H1 (cell line): ENCODE results near the gene UNC50. TPM values are rescaled to one million over a fixed set of nuclear protein-coding genes. Genes with fewer than 3 reads are reported as not detected.

ENCODE experiments used
- CTCF ChIA-PET: fragments of 300-600 bp; sonication (Branson Sonifier 250); formaldehyde crosslinking; loops from one replicate; lab custom pipeline; 2021; ENCODE audit not compliant: partially characterized antibody; lab: Charles Lee
- POLR2A ChIA-PET: fragments of 300-600 bp; sonication (Branson Sonifier 250); formaldehyde crosslinking; loops from one replicate; lab custom pipeline; 2021; ENCODE audit warnings: inconsistent platforms; ENCODE audit not compliant: partially characterized antibody; lab: Charles Lee
- DNase-seq, 2 experiments: peaks; one replicate each; pipeline versions ENCODE4 v3.0.0 to v3.0.0-alpha.2; 2010 to 2022; ENCODE audit warnings: low spot score in 2 of 2, low read depth in 1 of 2, mixed read lengths in 1 of 2
- FAIRE-seq: peaks from 2 replicates; lab custom pipeline; 2011; peaks lifted over from hg19 to GRCh38; lab: Jason Lieb, UNC
- H2AFZ ChIP-seq: 2 replicates; pipeline ENCODE4 v1.8.1; 2012; ENCODE audit warnings: low read length, inconsistent platforms
- H2AK5ac ChIP-seq: 2 replicates; pipeline ENCODE4 v1.6.1; 2013; ENCODE audit warnings: low read depth, low read length
- H2BK120ac ChIP-seq: replicated peaks from 2 replicates; pipeline ENCODE3; 2013; ENCODE audit warnings: low read depth, low read length, inconsistent platforms
- H2BK12ac ChIP-seq: 2 replicates; pipeline ENCODE4 v1.6.1; 2013; ENCODE audit warnings: low read depth, low read length
- H2BK15ac ChIP-seq: 2 replicates; pipeline ENCODE4 v1.6.1; 2013; ENCODE audit warnings: low read length
- H2BK20ac ChIP-seq: 2 replicates; pipeline ENCODE4 v1.6.1; 2013; ENCODE audit warnings: low read length
- H2BK5ac ChIP-seq: 2 replicates; pipeline ENCODE4 v1.6.1; 2013; ENCODE audit warnings: low read depth, low read length
- H3K14ac ChIP-seq: 2 replicates; pipeline ENCODE4 v1.6.1; 2013; ENCODE audit warnings: inconsistent platforms; ENCODE audit not compliant: insufficient read length
- H3K18ac ChIP-seq: 2 replicates; pipeline ENCODE4 v1.6.1; 2013; ENCODE audit warnings: low read length; ENCODE audit errors: extremely low read depth
- H3K23ac ChIP-seq: 2 replicates; pipeline ENCODE4 v1.6.1; 2013; ENCODE audit warnings: inconsistent platforms; ENCODE audit not compliant: insufficient read length
- H3K23me2 ChIP-seq: 2 replicates; pipeline ENCODE4 v1.6.1; 2013; ENCODE audit warnings: low read depth, low read length
- H3K27ac ChIP-seq: 2 replicates; pipeline ENCODE4 v1.6.1; 2011; ENCODE audit warnings: low read depth, low read length, inconsistent platforms
- H3K27me3 ChIP-seq, 4 experiments: replicated peaks in 1 of 4; 1 replicate in 1 of 4; 2 replicates in 3 of 4; pipeline versions ENCODE4 v1.6.1 to v1.8.1; 2011 to 2013; ENCODE audit warnings: low read length in 3 of 4, mild to moderate bottlenecking in 3 of 4, inconsistent platforms in 2 of 4, mixed read lengths in 2 of 4, moderate library complexity in 1 of 4; ENCODE audit not compliant: control insufficient read depth in 3 of 4, insufficient read depth in 3 of 4; ENCODE audit errors: extremely low read depth in 1 of 4
- H3K36me3 ChIP-seq, 4 experiments: 2 replicates each; pipeline versions ENCODE4 v1.6.1 to v1.8.1; 2011 to 2013; ENCODE audit warnings: mild to moderate bottlenecking in 4 of 4, low read length in 3 of 4, moderate library complexity in 2 of 4, control low read depth in 1 of 4, inconsistent platforms in 1 of 4; ENCODE audit not compliant: insufficient read depth in 4 of 4, control insufficient read depth in 2 of 4
- H3K4ac ChIP-seq: replicated peaks from 2 replicates; pipeline ENCODE3; 2013; ENCODE audit warnings: low read length, low read depth, mixed read lengths, inconsistent platforms; ENCODE audit not compliant: insufficient read length
- H3K4me1 ChIP-seq, 4 experiments: replicated peaks in 1 of 4; 1 replicate in 1 of 4; 2 replicates in 3 of 4; pipeline versions ENCODE4 v1.6.1 to v1.8.1; 2011 to 2013; ENCODE audit warnings: low read length in 3 of 4, inconsistent platforms in 2 of 4, mixed read lengths in 1 of 4; ENCODE audit not compliant: insufficient read depth in 4 of 4, control insufficient read depth in 3 of 4
- H3K4me2 ChIP-seq, 2 experiments: 2 replicates each; pipeline versions ENCODE4 v1.6.1 to v1.8.1; 2011 to 2013; ENCODE audit warnings: low read depth in 2 of 2, low read length in 2 of 2, control low read depth in 1 of 2, inconsistent platforms in 1 of 2, mild to moderate bottlenecking in 1 of 2; ENCODE audit not compliant: insufficient read depth in 1 of 2
- H3K4me3 ChIP-seq, 4 experiments: fragments of 200-600, 300-600 bp in 1 of 4; sonication (generic), shearing (Covaris generic), sonication (Bioruptor Twin) in 1 of 4; 2 replicates each; pipeline versions ENCODE4 v1.5.1 to v1.8.1; 2011 to 2016; ENCODE audit warnings: low read length in 4 of 4, low read depth in 3 of 4, control low read depth in 2 of 4, inconsistent platforms in 2 of 4, mild to moderate bottlenecking in 2 of 4, mixed read lengths in 1 of 4, moderate library complexity in 1 of 4; ENCODE audit not compliant: insufficient read depth in 2 of 4; ENCODE audit errors: extremely low read depth in 1 of 4
- H3K56ac ChIP-seq: replicated peaks from 2 replicates; pipeline ENCODE3; 2013; ENCODE audit warnings: low read depth, mild to moderate bottlenecking, mixed read lengths, low read length, inconsistent platforms; ENCODE audit not compliant: insufficient read length
- H3K79me1 ChIP-seq: 2 replicates; pipeline ENCODE4 v1.6.1; 2013; ENCODE audit warnings: low read depth, low read length, control low read depth
- H3K79me2 ChIP-seq, 2 experiments: 2 replicates each; pipeline versions ENCODE4 v1.6.1 to v1.8.1; 2012 to 2013; ENCODE audit warnings: low read length in 2 of 2, mild to moderate bottlenecking in 2 of 2, inconsistent platforms in 1 of 2; ENCODE audit not compliant: insufficient read depth in 2 of 2, control insufficient read depth in 1 of 2
- H3K9ac ChIP-seq, 4 experiments: replicated peaks in 1 of 4; 1 replicate in 1 of 4; 2 replicates in 3 of 4; pipeline versions ENCODE4 v1.6.1 to v1.8.1; 2011 to 2013; ENCODE audit warnings: low read depth in 3 of 4, low read length in 3 of 4, control low read depth in 2 of 4, mild to moderate bottlenecking in 2 of 4, moderate library complexity in 2 of 4, inconsistent platforms in 1 of 4; ENCODE audit errors: extremely low read depth in 1 of 4
- H3K9me3 ChIP-seq, 2 experiments: 2 replicates each; pipeline versions ENCODE4 v1.6.1 to v1.8.1; 2012 to 2013; ENCODE audit warnings: mild to moderate bottlenecking in 2 of 2, moderate library complexity in 2 of 2, control low read depth in 1 of 2, inconsistent platforms in 1 of 2, low read depth in 1 of 2, low read length in 1 of 2, mixed read lengths in 1 of 2; ENCODE audit not compliant: insufficient read depth in 2 of 2
- H4K20me1 ChIP-seq, 2 experiments: replicated peaks in 1 of 2; 2 replicates each; pipeline versions ENCODE3 to v1.8.1; 2011 to 2013; ENCODE audit warnings: inconsistent platforms in 2 of 2, low read length in 2 of 2, mild to moderate bottlenecking in 1 of 2; ENCODE audit not compliant: insufficient read depth in 2 of 2, control insufficient read depth in 1 of 2
- H4K5ac ChIP-seq: 2 replicates; pipeline ENCODE4 v1.6.1; 2013; ENCODE audit warnings: low read length, low read depth, mixed read lengths, inconsistent platforms; ENCODE audit not compliant: insufficient read length
- H4K8ac ChIP-seq: 2 replicates; pipeline ENCODE4 v1.8.0; 2013; ENCODE audit warnings: mild to moderate bottlenecking, moderate library complexity, low read length, inconsistent platforms; ENCODE audit not compliant: insufficient read depth; ENCODE audit errors: extremely low read depth
- H4K91ac ChIP-seq: replicated peaks from 2 replicates; pipeline ENCODE3; 2013; ENCODE audit warnings: low read length, mixed read lengths, inconsistent platforms; ENCODE audit not compliant: insufficient read length
- CBX8 ChIP-seq: fragments of 300-800, 300-1000 bp; sonication (generic); IDR thresholded peaks from 2 replicates; pipeline ENCODE4 v1.7.1; 2016; ENCODE audit warnings: low read depth, low read length, borderline replicate concordance
- CEBPB ChIP-seq: IDR thresholded peaks from 2 replicates; pipeline ENCODE4 v1.6.1; 2012; ENCODE audit warnings: low read depth, low read length
- CHD1 ChIP-seq: IDR thresholded peaks from 2 replicates; pipeline ENCODE4 v1.6.1; 2012; ENCODE audit warnings: low read depth, low read length, improper control_type of control experiment
- CTCF ChIP-seq, 3 experiments: IDR thresholded peaks; 1 replicate in 2 of 3; 2 replicates in 1 of 3; pipeline versions ENCODE4 v1.5.1 to v1.6.1; 2011; ENCODE audit warnings: low read length in 3 of 3, mild to moderate bottlenecking in 3 of 3, inconsistent platforms in 2 of 3, low read depth in 1 of 3, moderate library complexity in 1 of 3; ENCODE audit not compliant: insufficient read depth in 1 of 3; ENCODE audit errors: control extremely low read depth in 1 of 3
- HDAC6 ChIP-seq: IDR thresholded peaks from one replicate; pipeline ENCODE4 v1.7.1; 2012; ENCODE audit warnings: low read depth, mild to moderate bottlenecking, inconsistent platforms, low read length, moderate library complexity
- KDM1A ChIP-seq: fragments of 200-600, 300-600 bp; sonication (generic); IDR thresholded peaks from 2 replicates; pipeline ENCODE4 v1.7.1; 2016; ENCODE audit warnings: mild to moderate bottlenecking, low read length, borderline replicate concordance
- KDM4A ChIP-seq: IDR thresholded peaks from one replicate; pipeline ENCODE4 v1.7.1; 2012; ENCODE audit warnings: low read depth, mild to moderate bottlenecking, moderate library complexity, low read length, inconsistent platforms; ENCODE audit not compliant: severe bottlenecking
- SAP30 ChIP-seq: fragments of 300-600 bp; sonication (generic); IDR thresholded peaks from 2 replicates; pipeline ENCODE4 v1.7.1; 2012; ENCODE audit warnings: low read length, moderate library complexity, mild to moderate bottlenecking, inconsistent platforms; ENCODE audit not compliant: insufficient read depth, insufficient replicate concordance
- SIN3A ChIP-seq, 2 experiments: IDR thresholded peaks in 1 of 2; conservative IDR thresholded peaks in 1 of 2; 2 replicates each; pipeline ENCODE4 v1.6.1; 2011 to 2012; ENCODE audit warnings: low read length in 2 of 2, improper control_type of control experiment in 1 of 2, low read depth in 1 of 2, mild to moderate bottlenecking in 1 of 2
- TCF12 ChIP-seq: IDR thresholded peaks from 2 replicates; pipeline ENCODE4 v1.6.1; 2011; ENCODE audit warnings: low read depth, mild to moderate bottlenecking, low read length
- WGBS, 2 experiments: shearing (Covaris generic) in 1 of 2; methylation state at CpG; one replicate each; pipeline versions ENCODE4 v1.1.6 to v1.1.7; 2013 to 2015; ENCODE audit warnings: low lambda C conversion rate in 2 of 2, mixed read lengths in 2 of 2, inconsistent platforms in 1 of 2, low coverage in 1 of 2, missing lambda C conversion rate in 1 of 2; ENCODE audit not compliant: insufficient replicate concordance in 2 of 2, insufficient coverage in 1 of 2, insufficient read length in 1 of 2; ENCODE audit errors: extremely low coverage in 1 of 2, missing lambda C conversion rate in 1 of 2; 5-methylcytosine and 5-hydroxymethylcytosine counted together
- polyA plus RNA-seq, 7 experiments: library from polyadenylated mRNA; depleted of rRNA in 3 of 7; stranded (reverse) in 5 of 7; unstranded in 2 of 7; fragments of >200 nt in 5 of 7; fragments of 200-250 nt in 2 of 7; gene quantifications; 1 replicate in 5 of 7; 2 replicates in 1 of 7; 4 replicates in 1 of 7; pipeline versions ENCODE4 v1.2.1 to v1.2.3, GENCODE V29; 2011 to 2013; ENCODE audit warnings: missing spikeins in 2 of 7, mixed read lengths in 2 of 7
- total RNA-seq: library from RNA; stranded (reverse); fragmentation: NEBNext Ultra II Directional; extraction: Animal tissue kit (Norgen Biotek cat#: 25700); gene quantifications from 2 replicates; pipeline ENCODE4 v1.2.1, GENCODE V29; 2021

UNC50 gene
- total and polyA plus RNA-seq, 2 of the 8 experiments (the other 6 are each of a cell fraction or from before 2014, with no cell fraction given): 33.4 to 58.5 TPM

GRCh38 chr2:98558852-98559530, 49.4 kb upstream of the UNC50 start:
- H2AK5ac ChIP-seq: no peak overlapping the region
- no peak overlapping the region for H3K9ac ChIP-seq
- peaks cover 5 to 44% (median 27%) of the 10 kb centered on the region in 4 experiments for H3K36me3 ChIP-seq
- no peak overlapping the region for H2BK120ac ChIP-seq
- no peak overlapping the region for H3K4me2 ChIP-seq
- H3K79me2 ChIP-seq: no peaks in the 10 kb centered on the region
- DNase-seq (no peak), FAIRE-seq (no peak)
- H3K4me1 ChIP-seq: no peaks in the 10 kb centered on the region
- H4K8ac ChIP-seq: no peak overlapping the region
- H3K79me1 ChIP-seq: no peaks in the 10 kb centered on the region
- H3K14ac ChIP-seq: no peak overlapping the region
- CTCF ChIA-PET: interaction anchor here (1.0 to 1.5 kb wide), 3 partner anchors 14 to 143 kb away, joined by 3 to 4 read pairs (median 3); no protein-coding TSS in a partner anchor
- no peaks in the 10 kb centered on the region for H3K9me3 ChIP-seq
- no peak overlapping the region for H2BK15ac ChIP-seq
- no peak overlapping the region for H2AFZ ChIP-seq
- WGBS, 2 experiments: 93% methylated on average over 16 of the region's 16 CpGs; no CpG with 5 or more reads in 1 of the 2 experiments
- no peak overlapping the region for H3K4ac ChIP-seq
- H3K27ac ChIP-seq: no peak overlapping the region
- POLR2A ChIA-PET: no interaction called here
- no peak overlapping the region for H4K5ac ChIP-seq
- no peaks in the 10 kb centered on the region for H3K23me2 ChIP-seq
- no peak overlapping the region for H3K18ac ChIP-seq
- no peak overlapping the region for H3K56ac ChIP-seq
- H2BK20ac ChIP-seq: no peak overlapping the region
- H2BK5ac ChIP-seq: no peak overlapping the region
- no peak overlapping the region for H3K4me3 ChIP-seq
- peaks cover 0 to 4% of the 10 kb centered on the region in 2 experiments for H4K20me1 ChIP-seq
- no peak overlapping the region for H3K23ac ChIP-seq
- H4K91ac ChIP-seq: no peak overlapping the region
- no peak overlapping the region for H2BK12ac ChIP-seq
- no peaks in the 10 kb centered on the region for H3K27me3 ChIP-seq
- TF ChIP-seq CEBPB: no peak
- no peak for TF ChIP-seq KDM1A
- no peak for TF ChIP-seq SAP30
- TF ChIP-seq CBX8: no peak
- no peak for TF ChIP-seq SIN3A (conservative IDR thresholded peaks at IDR 0.05 in 1 of 2, IDR thresholded peaks at IDR 0.05 in 1 of 2; ENCODE audit: low read depth in 1 of 2, low read length in 2 of 2)
- TF ChIP-seq CTCF (IDR thresholded peaks at IDR 0.05; ENCODE audit: control extremely low read depth in 1 of 3, insufficient read depth in 1 of 3, low read depth in 1 of 3, low read length in 3 of 3): no peak
- TF ChIP-seq KDM4A: no peak
- no peak for TF ChIP-seq CHD1
- TF ChIP-seq HDAC6: no peak
- TF ChIP-seq TCF12: no peak
